ENCODE measurements around the gene BAMBI. TPM values are rescaled to one million over a fixed set of nuclear protein-coding genes. Genes with fewer than 3 reads are reported as not detected.
A peak's percentile ranks its signal among the peaks of the same experiment; 100 is the strongest.

BAMBI gene
- total RNA-seq, 2 donors from 2014 or later: 23.7 to 54.8 TPM

DNA sequence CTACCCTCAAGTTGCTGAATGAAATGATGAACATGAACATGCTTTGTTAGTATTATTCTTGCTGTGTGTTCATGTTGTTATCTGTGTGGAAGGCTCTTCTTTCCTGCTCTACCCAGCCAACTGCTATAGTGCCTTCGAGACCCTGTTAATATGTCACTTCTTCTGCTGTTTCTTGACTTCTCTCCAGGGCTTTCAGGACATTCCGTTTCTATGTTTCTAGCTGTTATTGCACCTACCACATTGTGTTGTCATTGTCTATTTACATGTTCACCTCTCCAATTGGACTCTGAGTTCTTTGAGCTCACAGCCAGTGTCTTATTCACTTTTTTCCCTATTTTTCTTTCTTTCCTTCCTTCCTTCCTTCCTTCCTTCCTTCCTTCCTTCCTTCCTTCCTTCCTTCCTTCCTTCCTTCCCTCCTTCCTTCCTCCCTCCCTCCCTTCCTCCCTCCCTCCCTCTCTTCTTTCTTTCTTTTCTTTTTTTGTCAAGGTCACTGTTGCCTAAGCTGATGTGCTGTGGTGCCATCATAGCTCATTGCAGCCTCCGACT is 40.4 kb downstream of the BAMBI start:
- intact Hi-C loops (cut with DNase I): no loop called here
- DNase-seq: no peak
- ATAC-seq: no peak

DNA sequence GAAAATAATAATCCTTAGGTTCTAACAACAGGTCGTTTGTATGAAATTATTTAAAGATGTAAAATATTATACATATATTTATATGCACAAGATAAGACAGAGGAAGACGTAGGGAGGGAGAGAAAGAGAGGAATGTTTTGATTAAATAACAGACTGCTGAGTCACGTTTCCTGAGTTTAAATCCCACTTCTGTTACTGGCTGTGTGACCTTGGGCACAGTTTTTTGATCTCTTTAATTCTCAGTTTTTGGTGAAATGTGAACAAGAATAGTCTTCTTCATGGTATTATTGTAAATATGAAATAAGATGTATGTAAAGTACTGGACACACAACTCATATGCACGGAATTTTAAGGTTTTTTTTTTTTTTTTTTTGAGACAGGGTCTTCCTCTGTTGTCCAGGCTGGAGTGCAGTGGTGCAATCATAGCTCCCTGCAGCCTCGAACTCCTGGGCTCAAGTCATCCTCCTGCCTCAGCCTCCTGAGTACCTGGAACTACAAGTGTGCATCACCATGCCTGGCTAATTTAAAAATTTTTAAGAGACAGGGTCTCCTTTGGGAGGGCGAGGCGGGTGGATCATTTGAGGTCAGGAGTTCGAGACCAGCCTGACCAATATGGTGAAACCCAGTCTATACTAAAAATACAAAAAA is 42.6 kb downstream of the BAMBI start:
- ATAC-seq (no peak), DNase-seq (no peak)
- intact Hi-C loops (cut with DNase I): no loop called here

DNA sequence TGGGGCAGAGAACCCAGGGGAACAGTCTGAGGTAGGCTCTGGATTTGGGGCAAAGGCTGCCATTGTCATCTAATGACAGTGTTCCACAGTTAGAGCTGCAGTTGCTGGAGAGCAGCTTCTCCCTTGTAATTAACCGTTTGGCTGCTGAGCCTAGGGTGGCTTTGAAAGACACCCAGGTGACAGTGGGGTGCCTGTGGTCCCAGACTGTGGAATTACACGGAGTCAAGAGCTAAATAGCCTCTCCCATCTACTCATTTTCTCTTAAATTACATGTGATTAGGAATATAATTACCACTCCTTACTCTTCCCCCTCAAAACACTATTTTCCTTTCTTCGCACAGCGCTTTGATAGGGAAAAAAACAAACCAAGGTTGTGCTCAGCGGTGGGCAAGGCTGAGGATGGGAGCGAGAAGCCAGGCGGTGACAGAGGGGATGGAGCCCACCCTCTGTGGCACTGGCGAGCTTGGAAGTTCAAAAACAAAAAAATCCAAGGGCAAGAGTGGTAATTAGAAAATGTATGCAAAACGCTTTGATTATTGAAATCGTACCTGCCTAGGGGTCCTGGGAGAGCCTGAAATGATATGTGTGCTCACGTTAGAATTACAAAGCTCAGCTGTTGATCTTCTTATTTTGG is 44.1 kb downstream of the BAMBI start:
- ATAC-seq: no peak
- no peak for DNase-seq
- intact Hi-C loops (cut with DNase I): no loop called here

DNA sequence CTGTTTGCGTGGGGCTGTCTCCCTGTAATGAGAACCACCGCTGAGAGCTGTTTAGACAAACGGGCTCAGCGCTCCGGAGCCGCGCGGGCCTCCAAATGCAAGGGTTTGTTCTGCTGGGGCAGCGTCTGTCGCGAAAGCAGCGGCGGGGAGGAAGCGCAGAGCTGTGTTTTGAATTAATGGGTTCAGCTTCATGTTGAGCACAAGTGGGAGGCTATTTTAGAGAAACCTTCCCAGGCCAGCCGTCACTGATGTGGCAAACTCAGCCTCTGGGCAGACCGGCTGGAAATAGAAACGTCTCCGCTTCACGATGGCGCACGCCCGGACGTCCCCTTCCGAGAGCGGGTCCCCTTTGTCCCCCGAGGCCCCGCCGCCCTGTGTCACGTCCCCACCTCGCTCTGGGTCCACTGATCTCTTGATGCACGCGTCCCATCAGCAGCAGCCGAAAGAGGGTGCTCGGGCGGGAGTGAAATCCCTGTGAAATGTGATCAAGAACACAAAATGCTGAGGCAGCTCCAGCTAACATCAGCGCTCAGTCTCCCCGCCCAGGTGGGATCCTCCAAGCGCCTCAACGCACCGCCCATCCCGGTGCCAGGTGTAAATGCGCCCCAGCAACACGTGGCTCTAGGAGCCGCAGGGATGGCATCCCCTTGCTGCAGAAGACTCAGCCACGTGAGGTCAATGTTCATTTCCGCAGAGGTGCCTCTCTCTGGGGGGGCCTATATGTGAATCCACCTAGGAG is 44.9 kb downstream of the BAMBI start:
- ATAC-seq (peak; percentile 83 to 86), DNase-seq (peak; percentile 48)
- intact Hi-C loops (cut with DNase I): no loop called here

DNA sequence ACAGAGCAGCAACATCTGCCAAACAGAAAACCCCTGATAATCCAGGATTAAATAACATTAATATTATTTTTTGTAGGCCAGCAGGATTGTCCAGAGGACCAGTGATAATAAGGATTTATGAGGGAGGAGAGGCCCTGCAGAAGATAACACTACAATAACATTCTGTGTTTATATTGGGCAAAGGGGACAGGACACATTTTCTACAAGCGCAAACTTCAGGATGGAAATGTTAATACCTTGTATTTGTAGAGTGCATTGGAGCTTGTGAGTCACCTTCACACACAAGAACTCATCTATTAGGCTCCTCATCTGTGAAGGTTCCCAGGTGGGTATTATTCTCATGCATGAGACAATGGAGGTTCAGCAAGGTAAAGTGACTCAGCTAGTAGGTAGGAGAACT is 51.0 kb downstream of the BAMBI start:
- no peak for DNase-seq
- no peak for ATAC-seq
- intact Hi-C loops (cut with DNase I): no loop called here

- no peak for ATAC-seq
- intact Hi-C loops (cut with DNase I): no loop called here
- no peak for DNase-seq
Observed at GRCh38 chr10:28730031-28730778, 52.9 kb downstream of the BAMBI start.

DNA sequence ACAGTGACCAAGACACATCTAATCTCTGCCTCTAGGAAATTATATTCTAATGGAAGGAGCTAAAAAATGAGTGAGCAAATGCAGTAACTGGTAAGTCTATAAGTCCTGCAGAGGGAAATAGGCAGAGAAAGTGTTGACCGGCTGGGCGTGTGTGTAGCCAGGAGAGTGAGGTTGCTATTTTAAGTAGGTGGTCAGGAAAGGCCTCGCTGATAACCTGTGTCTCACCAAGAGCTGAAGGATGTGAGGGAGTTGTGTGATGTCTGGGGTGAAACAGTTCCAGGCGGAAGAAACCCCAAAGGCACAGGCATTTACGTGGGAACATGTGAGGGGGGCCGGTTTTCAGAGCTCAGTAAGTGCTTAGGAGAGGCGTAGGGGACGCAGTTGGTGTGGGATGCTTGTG is 54.8 kb downstream of the BAMBI start:
- ATAC-seq (peak in 1 of 2 donors; percentile 11), DNase-seq (no peak)
- intact Hi-C loops (cut with DNase I): no loop called here

Other genes with a start within 250 kb of the BAMBI start
- 10 to 100 TPM; 86.6 to 98.1 TPM for gene WAC, start 144.4 kb upstream of the BAMBI start, total RNA-seq

Measured in left cardiac atrium (tissue), 4 donors.